GM18508 (cell line): ENCODE measurements around the gene COMTD1.
"Not testable (repeated sequence)": the region's sequence is repeated elsewhere in the genome, so short reads cannot be mapped to it uniquely, and the experiment has no call there.

ENCODE experiments used
- ATAC-seq: cut with Tn5 transposase; IDR thresholded peaks from one replicate; pipeline ENCODE4 v1.9.1; 2021; ENCODE audit warnings: moderate number of reproducible peaks; ENCODE audit not compliant: insufficient read depth, unreplicated experiment

The COMTD1 gene

DNA sequence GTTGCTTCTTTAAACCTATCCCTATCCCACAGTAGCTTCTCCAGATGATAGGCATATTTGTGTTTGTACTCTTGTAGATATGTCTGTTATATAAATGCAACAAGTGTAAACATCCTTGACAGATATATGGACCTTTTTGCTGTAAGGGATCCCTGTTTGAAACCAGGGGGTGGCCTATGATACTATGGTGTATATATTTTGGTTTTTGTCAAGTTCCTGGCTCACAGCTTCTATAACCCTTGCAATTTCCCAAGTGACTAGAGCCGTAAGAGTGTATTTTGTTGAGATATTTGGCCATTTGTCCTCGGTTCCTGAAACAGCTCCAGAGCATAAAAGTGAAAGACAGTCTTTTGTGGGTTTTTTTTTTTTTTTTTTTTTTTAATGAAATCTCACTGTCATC lies 9.7 kb downstream of the COMTD1 start:
- ATAC-seq: no peak

GRCh38 chr10:75223507-75223906 lies 12.2 kb downstream of the COMTD1 start:
- no peak for ATAC-seq

- ATAC-seq: not testable (repeated sequence)
These were observed 14.3 kb downstream of the COMTD1 start for GRCh38 chr10:75221492-75221891.

DNA sequence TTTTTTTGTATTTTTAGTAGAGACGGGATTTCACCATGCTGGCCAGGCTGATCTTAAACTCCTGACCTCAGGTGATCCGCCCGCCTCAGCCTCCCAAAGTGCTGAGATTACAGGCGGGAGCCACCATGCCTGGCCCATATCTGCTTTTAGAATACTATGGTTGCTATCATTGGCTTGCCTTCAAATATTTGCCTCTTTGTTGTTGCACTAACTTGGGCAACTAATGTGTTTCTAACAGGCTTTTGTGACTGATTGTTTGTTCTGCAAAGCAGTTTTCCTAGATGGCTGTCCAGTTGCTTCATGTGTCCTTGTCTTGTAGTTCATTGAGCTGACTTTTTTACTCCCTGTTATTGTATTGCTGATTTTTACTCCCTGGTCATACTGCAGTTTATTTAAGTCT lies 15.5 kb downstream of the COMTD1 start:
- no peak for ATAC-seq

DNA sequence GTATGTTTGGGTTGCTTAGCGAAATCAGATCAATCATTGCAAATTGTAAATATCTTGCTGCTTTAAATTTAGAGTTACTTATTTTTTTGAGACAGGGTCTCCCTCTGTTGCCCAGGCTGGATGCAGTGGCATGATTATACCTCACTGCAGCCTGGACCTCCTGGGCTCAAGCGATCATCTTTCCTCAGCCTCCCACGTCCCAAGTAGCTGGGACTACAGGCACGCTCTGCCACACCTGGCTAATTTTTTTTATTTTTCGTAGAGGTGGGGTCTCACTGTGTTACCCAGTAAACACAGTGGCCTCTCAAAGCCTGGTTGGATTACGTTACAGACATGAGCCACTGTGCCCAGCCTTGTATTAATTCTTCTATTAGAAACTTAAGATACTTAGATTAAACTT lies 23.4 kb downstream of the COMTD1 start:
- no peak for ATAC-seq

DNA sequence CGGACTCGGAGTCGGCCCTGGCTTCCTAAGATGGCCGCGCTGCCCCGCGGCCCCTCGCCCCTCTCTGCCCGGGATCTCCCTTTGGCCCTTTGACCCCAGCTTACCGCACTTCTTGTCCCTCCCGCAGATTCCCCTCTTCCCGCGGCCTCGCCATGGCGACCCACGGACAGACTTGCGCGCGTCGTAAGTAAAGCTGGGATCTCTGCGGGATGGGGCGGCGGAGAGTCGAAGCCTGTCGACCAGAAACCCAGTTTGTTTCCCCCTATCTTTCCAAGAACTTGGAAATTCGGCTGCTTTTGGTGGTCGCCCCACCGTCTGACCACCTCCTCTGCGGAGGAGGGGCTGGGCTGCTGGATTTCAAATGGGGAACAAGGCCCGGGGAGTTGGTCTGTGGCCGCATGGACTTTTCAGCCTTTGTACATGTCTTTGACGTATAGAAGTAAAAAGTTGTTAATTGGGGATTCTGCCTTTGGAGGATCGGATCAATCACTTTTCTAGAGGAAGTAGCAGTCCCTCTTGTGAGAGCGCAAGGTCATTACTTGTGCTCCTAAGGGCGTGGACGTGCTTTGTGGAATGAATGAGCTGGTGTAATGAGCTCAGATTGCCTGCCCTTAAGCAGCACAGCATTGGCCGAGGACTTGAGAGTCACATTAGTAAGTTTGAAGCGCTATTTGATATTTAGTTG lies 24.6 kb downstream of the COMTD1 start:
- peak; percentile 14 for ATAC-seq

- ATAC-seq: peak; percentile 56
These were observed 25.3 kb downstream of the COMTD1 start, which contains the start of gene VDAC2 for GRCh38 chr10:75210282-75211006. VDAC2 (plus strand) TSS chr10:75210796; CDS start chr10:75211159, 363 bp downstream.

DNA sequence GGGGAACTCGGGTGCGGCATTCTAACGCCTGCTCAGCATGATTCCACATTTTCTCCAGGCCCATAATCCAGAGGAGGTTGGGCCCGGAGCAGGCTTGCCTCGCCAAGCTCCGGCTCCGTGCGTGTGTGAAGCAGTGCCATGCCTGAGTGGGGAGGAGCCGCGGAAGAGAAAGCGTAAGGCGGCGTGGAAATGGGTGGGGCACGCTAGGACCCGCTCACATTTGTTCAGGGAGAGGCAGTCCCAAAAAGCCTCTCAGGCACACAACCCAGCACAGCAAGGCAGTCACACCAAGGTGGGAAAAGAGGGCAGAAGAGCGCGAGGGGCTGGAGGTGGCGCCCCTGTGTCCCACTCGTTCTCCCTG lies 25.9 kb downstream of the COMTD1 start:
- peak; percentile 31 for ATAC-seq

- ATAC-seq: no peak
These were observed 26.5 kb downstream of the COMTD1 start for GRCh38 chr10:75209086-75209920.

DNA sequence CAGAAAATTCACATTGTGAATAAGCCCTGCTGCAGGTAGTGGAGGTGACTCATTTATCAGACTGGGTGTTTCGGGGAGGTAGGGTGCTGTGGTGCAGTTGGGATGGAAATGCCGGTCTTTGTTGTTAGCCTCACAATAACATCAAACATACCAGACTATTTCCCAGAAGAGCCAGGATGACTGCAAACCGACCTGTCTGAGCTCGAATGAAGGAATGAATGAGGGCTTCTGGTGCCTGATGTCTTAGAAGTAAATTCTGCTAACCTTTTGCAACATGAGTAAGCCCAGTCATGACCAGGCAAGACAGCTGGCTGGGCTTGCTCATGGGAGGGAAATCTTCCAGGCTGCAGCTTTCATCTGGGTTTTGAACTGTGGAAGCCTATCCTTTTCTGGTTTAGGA lies 27.6 kb downstream of the COMTD1 start:
- no peak for ATAC-seq

- no peak for ATAC-seq
These were observed 28.0 kb downstream of the COMTD1 start for GRCh38 chr10:75207857-75208144.

DNA sequence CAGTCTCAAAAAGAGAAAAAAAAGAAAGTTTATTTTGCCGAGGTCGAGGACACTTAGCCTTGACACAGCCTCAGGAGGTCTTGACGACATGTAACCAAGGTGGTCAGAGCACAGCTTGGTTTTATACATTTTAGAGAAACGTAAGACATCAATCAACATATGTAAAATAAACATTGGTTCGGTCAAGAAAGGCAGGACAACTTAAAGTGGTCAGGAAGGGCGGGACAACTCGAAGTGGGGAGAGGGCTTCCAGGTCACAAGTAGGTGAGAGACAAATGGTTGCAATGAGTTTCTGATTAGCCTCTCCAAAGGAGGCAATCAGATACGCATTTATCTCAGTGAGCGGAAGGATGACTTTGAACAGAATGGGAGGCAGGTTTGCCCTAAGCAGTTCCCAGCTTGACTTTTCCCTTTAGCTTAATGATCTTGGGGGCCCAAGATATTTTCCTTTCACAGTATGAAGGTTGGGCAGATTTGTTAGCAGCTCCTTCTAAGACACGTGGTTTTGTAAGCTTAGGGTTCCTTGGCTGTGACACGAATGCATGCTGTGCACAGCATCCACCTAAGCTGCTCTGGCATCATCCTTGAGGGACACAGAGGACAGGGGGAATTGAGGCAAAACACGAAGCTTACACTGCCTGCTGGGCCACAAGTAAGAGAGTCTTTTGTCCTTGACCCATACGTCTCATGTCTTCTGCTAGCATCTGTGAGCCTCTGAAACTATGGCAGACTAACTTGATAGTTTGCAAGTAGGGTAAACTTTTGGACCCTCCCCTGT lies 28.5 kb downstream of the COMTD1 start:
- no peak for ATAC-seq

DNA sequence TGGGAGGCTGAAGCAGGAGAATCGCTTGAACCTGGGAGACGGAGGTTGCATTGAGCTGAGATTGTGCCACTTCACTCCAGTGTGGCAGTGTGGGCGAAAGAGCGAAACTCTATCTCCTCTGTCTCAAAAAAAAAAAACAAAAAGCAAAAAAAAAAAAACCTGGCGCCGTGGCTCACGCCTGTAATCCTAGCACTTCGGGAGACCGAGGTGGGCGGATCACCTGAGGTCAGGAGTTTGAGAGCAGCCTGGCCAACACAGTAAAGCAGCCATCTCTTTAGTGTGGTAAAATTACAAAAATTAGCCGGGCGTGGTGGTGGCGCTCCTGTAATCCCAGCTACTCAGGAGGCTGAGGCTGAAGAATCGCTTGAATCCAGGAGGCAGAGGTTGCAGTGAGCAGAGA lies 29.1 kb downstream of the COMTD1 start:
- not testable (repeated sequence) for ATAC-seq

- no peak for ATAC-seq
These were observed 29.8 kb downstream of the COMTD1 start for GRCh38 chr10:75205908-75206307.

DNA sequence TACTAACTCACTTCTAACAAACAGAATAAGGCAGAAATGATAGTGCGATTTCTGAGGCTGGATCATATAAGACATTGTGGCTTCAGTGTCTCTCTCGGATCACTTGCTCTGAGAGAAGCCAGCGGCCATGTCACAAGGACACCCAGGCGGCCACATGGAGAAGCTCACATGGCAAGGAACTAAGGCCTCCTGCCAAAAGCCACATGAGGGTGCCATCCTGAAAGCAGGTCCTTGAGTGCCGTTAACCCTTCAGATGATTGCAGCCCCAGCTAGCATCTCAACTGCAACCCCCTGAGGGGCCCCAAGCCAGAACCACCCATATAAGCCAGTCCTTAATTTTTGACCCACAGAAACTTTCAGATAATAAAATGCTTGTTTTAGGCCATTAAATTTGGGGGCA lies 32.0 kb downstream of the COMTD1 start:
- ATAC-seq: no peak

GRCh38 chr10:75203046-75203620 lies 32.6 kb downstream of the COMTD1 start:
- ATAC-seq: not testable (repeated sequence)

DNA sequence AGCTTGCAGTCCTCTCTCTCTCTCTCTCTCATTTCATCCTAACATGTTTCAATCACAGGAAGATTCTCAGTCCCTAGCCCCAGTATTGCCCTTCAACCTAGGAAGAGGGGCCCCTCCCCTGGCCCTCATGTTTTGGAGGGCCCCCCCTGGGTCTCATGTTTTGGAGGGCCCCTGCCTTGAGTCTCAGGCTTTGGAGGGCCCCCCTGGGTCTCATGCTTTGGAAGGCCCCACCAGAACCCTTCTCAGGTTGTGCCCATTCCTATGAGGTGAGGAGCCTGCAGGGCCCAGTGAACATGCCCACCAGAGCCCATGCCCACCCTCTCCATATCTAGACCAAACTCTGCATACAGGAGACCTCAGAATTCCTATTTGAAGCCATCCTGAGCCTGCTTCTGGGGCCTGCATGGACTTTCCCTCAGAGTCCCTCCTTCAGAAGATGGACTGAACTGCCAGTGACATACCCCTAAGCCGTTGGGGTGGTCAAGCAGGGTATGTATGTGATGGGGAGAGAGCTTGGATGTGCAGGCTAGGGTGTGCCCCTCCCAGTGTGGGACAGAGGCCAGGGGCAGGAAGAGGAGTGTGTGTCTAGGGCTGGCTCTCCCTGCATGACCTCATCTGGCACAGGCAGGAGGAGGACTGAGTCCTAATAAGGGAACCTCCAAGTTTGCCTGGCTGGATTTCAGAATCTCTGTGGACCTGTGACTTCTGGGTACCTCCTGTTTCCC lies 33.3 kb downstream of the COMTD1 start:
- no peak for ATAC-seq

GRCh38 chr10:75201793-75202307 lies 33.9 kb downstream of the COMTD1 start:
- ATAC-seq: no peak

DNA sequence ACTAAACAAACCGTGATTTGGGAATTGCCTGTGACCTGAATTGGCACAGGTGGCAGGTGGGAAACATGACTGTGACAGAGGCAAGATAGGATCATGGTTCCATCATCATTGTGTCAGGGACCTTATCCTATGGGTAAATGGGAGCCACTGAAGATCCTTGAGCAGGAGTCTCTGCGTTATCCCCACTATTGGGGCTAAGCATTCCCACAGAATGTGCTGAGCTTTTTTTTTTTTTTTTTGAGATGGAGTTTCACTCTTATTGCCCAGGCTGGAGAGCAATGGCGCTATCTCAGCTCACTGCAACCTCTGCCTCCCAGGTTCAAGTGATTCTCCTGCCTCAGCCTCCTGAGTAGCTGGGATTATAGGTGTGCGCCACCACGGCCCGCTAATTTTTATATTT lies 35.8 kb downstream of the COMTD1 start:
- ATAC-seq: not testable (repeated sequence)
